ENCODE data around the gene ABHD12B. TPM values are rescaled to one million over a fixed set of nuclear protein-coding genes. Genes with fewer than 3 reads are reported as not detected.
A peak's percentile ranks its signal among the peaks of the same experiment; 100 is the strongest.
"Not testable (repeated sequence)": the region's sequence is repeated elsewhere in the genome, so short reads cannot be mapped to it uniquely, and the experiment has no call there.

ABHD12B gene
- total and polyA plus RNA-seq, 10 donors = not detected

DNA sequence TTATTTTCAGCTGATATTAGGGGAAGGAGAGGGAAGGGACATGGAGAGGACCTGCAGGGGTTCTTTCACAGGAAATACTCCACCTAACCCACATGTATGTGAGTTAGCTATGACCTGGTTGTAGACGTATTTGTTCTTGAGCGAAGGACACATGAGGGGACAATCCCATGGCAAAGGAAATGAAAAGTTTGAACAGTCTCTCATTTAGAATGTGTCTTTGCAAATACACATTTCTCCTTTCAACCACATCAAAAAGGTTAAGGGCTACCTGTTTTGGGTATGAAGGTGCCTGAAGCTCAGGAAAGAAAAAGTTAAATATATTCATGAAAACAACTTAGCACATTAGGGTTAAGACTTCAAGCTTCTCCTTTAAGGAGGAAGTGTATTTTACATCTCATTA is 65.0 kb downstream of the ABHD12B start:
- H3K9me3 ChIP-seq = no peaks in the 10 kb centered on the region
- peaks cover 0 to 58% (median 3%) of the 10 kb centered on the region in 6 donors for H3K36me3 ChIP-seq
- H3K4me3 ChIP-seq = peak overlapping the region in 1 of 8 donors; percentile 37
- WGBS, 5 donors = 46 to 67% (median 55%) methylated on average over 2 of the region's 2 CpGs
- DNase-seq = no peak
- TF ChIP-seq POLR2A (IDR thresholded peaks at IDR 0.05) = no peak
- TF ChIP-seq, protein P1, sequence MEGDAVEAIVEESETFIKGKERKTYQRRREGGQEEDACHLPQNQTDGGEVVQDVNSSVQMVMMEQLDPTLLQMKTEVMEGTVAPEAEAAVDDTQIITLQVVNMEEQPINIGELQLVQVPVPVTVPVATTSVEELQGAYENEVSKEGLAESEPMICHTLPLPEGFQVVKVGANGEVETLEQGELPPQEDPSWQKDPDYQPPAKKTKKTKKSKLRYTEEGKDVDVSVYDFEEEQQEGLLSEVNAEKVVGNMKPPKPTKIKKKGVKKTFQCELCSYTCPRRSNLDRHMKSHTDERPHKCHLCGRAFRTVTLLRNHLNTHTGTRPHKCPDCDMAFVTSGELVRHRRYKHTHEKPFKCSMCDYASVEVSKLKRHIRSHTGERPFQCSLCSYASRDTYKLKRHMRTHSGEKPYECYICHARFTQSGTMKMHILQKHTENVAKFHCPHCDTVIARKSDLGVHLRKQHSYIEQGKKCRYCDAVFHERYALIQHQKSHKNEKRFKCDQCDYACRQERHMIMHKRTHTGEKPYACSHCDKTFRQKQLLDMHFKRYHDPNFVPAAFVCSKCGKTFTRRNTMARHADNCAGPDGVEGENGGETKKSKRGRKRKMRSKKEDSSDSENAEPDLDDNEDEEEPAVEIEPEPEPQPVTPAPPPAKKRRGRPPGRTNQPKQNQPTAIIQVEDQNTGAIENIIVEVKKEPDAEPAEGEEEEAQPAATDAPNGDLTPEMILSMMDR (IDR thresholded peaks at IDR 0.05 in 8 of 11, conservative IDR thresholded peaks at IDR 0.05 in 3 of 11) = no peak
- no peak for TF ChIP-seq POLR2AphosphoS5 (IDR thresholded peaks at IDR 0.05)
- H3K4me1 ChIP-seq = peaks cover 0 to 69% (median 3%) of the 10 kb centered on the region in 6 donors
- H3K27me3 ChIP-seq (replicated peaks in 1 of 7) = peaks cover 0 to 16% (median 0%) of the 10 kb centered on the region in 7 donors
- intact Hi-C loops (cut with DNase I; ENCODE audit: low total_unique reads) = no loop called here
- peak overlapping the region in 7 of 8 donors; percentile 6 to 89 (median 78) for H3K27ac ChIP-seq

DNA sequence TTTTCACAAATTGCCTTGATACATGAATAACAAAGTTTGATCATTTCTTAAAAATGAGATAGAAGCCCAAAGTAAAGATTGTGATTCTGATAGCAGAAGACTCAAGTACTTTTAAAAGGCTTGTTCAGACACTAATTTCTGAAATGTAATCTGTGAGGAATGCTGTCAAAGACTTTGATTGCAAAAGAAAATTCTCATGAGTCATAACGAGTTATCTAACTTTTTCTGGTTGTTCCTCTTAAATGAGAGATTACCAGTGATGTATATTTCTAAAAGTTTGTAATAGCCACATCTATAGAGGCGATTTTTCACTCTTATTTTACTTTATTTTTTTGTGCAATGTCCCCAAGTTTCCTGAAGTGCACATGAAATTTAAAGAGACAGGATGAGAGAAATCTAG is 65.5 kb downstream of the ABHD12B start:
- intact Hi-C loops (cut with DNase I; ENCODE audit: low total_unique reads) = no loop called here
- 15 to 42% (median 33%) methylated on average over 2 of the region's 2 CpGs for WGBS, 5 donors
- H3K27me3 ChIP-seq (replicated peaks in 1 of 7) = peaks cover 0 to 16% (median 0%) of the 10 kb centered on the region in 7 donors
- DNase-seq = no peak
- H3K4me1 ChIP-seq = peaks cover 0 to 64% (median 3%) of the 10 kb centered on the region in 6 donors
- H3K36me3 ChIP-seq = peaks cover 0 to 54% (median 3%) of the 10 kb centered on the region in 6 donors
- no peaks in the 10 kb centered on the region for H3K9me3 ChIP-seq
- peak overlapping the region in 7 of 8 donors; percentile 6 to 89 (median 78) for H3K27ac ChIP-seq
- H3K4me3 ChIP-seq = peak overlapping the region in 1 of 8 donors; percentile 37
- no peak for TF ChIP-seq POLR2A (IDR thresholded peaks at IDR 0.05)
- peak in 1 of 3 donors; percentile 16 for TF ChIP-seq POLR2AphosphoS5 (IDR thresholded peaks at IDR 0.05)

DNA sequence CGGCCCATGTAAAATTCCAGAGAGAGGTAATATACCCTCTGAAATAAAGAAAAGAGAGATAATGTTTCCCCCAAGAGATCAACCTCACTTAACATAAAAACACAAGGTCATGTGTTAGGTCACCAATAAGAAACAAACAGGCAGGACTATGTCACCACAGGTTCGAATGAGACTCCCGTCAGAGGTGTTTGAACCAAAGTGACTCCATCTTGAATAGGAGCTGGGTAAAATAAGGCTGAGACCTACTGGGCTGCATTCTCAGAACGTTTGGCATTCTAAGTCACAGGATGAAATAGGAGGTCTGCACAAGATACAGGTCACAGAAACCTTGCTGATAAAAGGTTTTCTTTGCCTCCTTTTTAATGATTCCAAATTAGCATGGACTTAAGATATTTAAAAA is 65.9 kb downstream of the ABHD12B start:
- intact Hi-C loops (cut with DNase I; ENCODE audit: low total_unique reads) = no loop called here
- Histone ChIP-seq H3K4me1 (peaks cover 0 to 62% (median 3%) of the 10 kb centered on the region in 6 donors), H3K36me3 (peaks cover 0 to 49% (median 3%) of the 10 kb centered on the region in 6 donors), H3K9me3 (no peaks in the 10 kb centered on the region), H3K27me3 (replicated peaks in 1 of 7) (peaks cover 0 to 20% (median 0%) of the 10 kb centered on the region in 7 donors), H3K4me3 (peak overlapping the region in 1 of 8 donors; percentile 37), H3K27ac (peak overlapping the region in 7 of 8 donors; percentile 6 to 89 (median 78))
- whole genome bisulfite sequencing, 5 donors = 69 to 83% (median 76%) methylated on average over 4 of the region's 4 CpGs
- TF ChIP-seq POLR2AphosphoS5 (IDR thresholded peaks at IDR 0.05) (no peak), POLR2A (IDR thresholded peaks at IDR 0.05) (no peak)
- TF ChIP-seq, protein P1 (IDR thresholded peaks at IDR 0.05 in 8 of 11, conservative IDR thresholded peaks at IDR 0.05 in 3 of 11) = no peak
- DNase-seq = no peak

DNA sequence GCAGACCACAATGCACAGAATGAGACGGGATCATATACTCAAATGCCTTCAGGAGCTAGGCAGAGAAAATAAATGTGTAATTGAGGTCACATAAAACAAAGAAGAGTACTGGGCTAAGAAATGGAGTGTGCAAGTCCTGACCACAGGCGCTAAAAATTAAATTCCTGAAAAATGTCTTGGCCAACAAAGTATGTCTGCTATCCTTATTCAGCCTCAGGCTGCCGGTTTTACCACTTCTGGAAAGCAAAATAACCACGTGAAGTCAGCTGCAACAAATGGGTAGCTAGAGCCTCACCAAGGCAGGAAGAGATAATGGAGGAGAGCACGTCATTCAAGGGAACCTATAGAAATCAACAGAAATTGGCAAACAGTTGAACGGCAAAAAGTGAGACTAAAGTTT is 69.3 kb downstream of the ABHD12B start:
- TF ChIP-seq, protein P1 (IDR thresholded peaks at IDR 0.05 in 8 of 11, conservative IDR thresholded peaks at IDR 0.05 in 3 of 11) = no peak
- no peak for TF ChIP-seq POLR2AphosphoS5 (IDR thresholded peaks at IDR 0.05)
- TF ChIP-seq POLR2A (IDR thresholded peaks at IDR 0.05) = no peak
- Histone ChIP-seq H3K4me3 (peak overlapping the region in 1 of 8 donors; percentile 8), H3K27me3 (replicated peaks in 1 of 7) (peaks cover 0 to 42% (median 6%) of the 10 kb centered on the region in 7 donors), H3K9me3 (no peaks in the 10 kb centered on the region), H3K36me3 (peaks cover 0 to 16% (median 0%) of the 10 kb centered on the region in 6 donors), H3K4me1 (peaks cover 0 to 71% (median 23%) of the 10 kb centered on the region in 6 donors), H3K27ac (peak overlapping the region in 4 of 8 donors; percentile 17 to 58 (median 24))
- 74 to 85% (median 75%) methylated on average over 6 of the region's 6 CpGs for WGBS, 5 donors
- no peak for DNase-seq
- intact Hi-C loops (cut with DNase I; ENCODE audit: low total_unique reads) = no loop called here

DNA sequence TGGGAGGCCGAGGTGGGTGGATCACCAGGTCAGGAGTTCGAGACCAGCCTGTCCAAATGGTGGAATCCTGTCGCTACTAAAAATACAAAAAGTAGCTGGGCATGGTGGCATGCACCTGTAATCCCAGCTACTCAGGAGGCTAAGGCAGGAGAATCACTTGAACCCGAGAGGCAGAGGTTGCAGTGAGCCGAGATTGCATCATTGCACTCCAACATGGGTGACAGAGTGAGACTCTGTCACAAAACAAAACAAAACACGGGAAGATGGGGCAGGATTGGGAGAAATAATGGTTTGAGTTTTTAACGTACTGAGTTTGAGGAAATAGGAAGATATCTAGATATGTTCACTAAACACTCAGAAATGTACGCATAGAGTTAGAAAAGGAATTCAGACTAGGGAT is 69.8 kb downstream of the ABHD12B start:
- H3K9me3 ChIP-seq; intact Hi-C loops (cut with DNase I; ENCODE audit: low total_unique reads): not testable (repeated sequence)

More for the DNA sequence above, 69.8 kb downstream of the ABHD12B start:
- H3K36me3 ChIP-seq = peaks cover 0 to 12% (median 0%) of the 10 kb centered on the region in 6 donors
- H3K27me3 ChIP-seq (replicated peaks in 1 of 7) = peaks cover 0 to 42% (median 6%) of the 10 kb centered on the region in 7 donors
- WGBS, 5 donors = 85 to 96% (median 91%) methylated on average over 8 of the region's 8 CpGs
- DNase-seq = not testable (repeated sequence)
- peaks cover 0 to 66% (median 23%) of the 10 kb centered on the region in 6 donors for H3K4me1 ChIP-seq
- H3K4me3 ChIP-seq = peak overlapping the region in 1 of 8 donors; percentile 8
- peak overlapping the region in 2 of 8 donors; percentile 29 to 58 for H3K27ac ChIP-seq

All from spleen (tissue), 11 donors.